RWPE2 (cell line): ENCODE results near the gene MYORG.

Experiments used
- ATAC-seq: fragments of 200-7000 bp; cut with Tn5 transposase; 3 replicates; pipeline ENCODE4 v1.9.1; 2021; ENCODE audit warnings: low read depth
- DNase-seq: peaks from one replicate; pipeline ENCODE4 v3.0.0-alpha.2; 2020; ENCODE audit warnings: low spot score
- H3K27ac ChIP-seq: fragments of 450-650 bp; 2 replicates; pipeline ENCODE4 v1.5.1; 2017; ENCODE audit warnings: mild to moderate bottlenecking; ENCODE audit not compliant: poor library complexity, severe bottlenecking
- H3K27me3 ChIP-seq: fragments of 250-450 bp; sonication (Bioruptor Pico); 2 replicates; pipeline ENCODE4 v1.5.1; 2021; ENCODE audit warnings: mild to moderate bottlenecking, moderate library complexity; ENCODE audit not compliant: insufficient read depth, poor library complexity, severe bottlenecking
- H3K36me3 ChIP-seq: fragments of 250-450 bp; sonication (Bioruptor Pico); 2 replicates; pipeline ENCODE4 v1.5.1; 2020; ENCODE audit warnings: low read depth, mild to moderate bottlenecking, moderate library complexity
- H3K4me1 ChIP-seq: fragments of 250-450 bp; sonication (Bioruptor Pico); 2 replicates; pipeline ENCODE4 v1.5.1; 2021; ENCODE audit warnings: mild to moderate bottlenecking, moderate library complexity; ENCODE audit not compliant: insufficient read depth, poor library complexity, severe bottlenecking
- H3K4me3 ChIP-seq: fragments of 250-450 bp; sonication (Bioruptor Pico); 2 replicates; pipeline ENCODE4 v1.5.1; 2021; ENCODE audit warnings: mild to moderate bottlenecking, moderate library complexity; ENCODE audit not compliant: severe bottlenecking
- H3K9me3 ChIP-seq: fragments of 250-450 bp; sonication (Bioruptor Pico); 2 replicates; pipeline ENCODE4 v1.5.1; 2021; ENCODE audit warnings: mild to moderate bottlenecking, moderate library complexity; ENCODE audit not compliant: severe bottlenecking
- CTCF ChIP-seq: fragments of 450-650 bp; IDR thresholded peaks from one replicate; pipeline ENCODE4 v1.5.1; 2017; ENCODE audit warnings: mild to moderate bottlenecking, moderate library complexity; ENCODE audit not compliant: poor library complexity, severe bottlenecking

Gene MYORG

GRCh38 chr9:34412336-34412735 is 35.6 kb upstream of the MYORG start:
- H3K36me3 ChIP-seq = no peaks in the 10 kb centered on the region
- no peak overlapping the region for H3K27ac ChIP-seq
- DNase-seq (no peak), ATAC-seq (no peak)
- H3K4me3 ChIP-seq = no peak overlapping the region
- H3K4me1 ChIP-seq = no peaks in the 10 kb centered on the region
- TF ChIP-seq CTCF = no peak
- H3K9me3 ChIP-seq = no peaks in the 10 kb centered on the region
- H3K27me3 ChIP-seq = no peaks in the 10 kb centered on the region

DNA sequence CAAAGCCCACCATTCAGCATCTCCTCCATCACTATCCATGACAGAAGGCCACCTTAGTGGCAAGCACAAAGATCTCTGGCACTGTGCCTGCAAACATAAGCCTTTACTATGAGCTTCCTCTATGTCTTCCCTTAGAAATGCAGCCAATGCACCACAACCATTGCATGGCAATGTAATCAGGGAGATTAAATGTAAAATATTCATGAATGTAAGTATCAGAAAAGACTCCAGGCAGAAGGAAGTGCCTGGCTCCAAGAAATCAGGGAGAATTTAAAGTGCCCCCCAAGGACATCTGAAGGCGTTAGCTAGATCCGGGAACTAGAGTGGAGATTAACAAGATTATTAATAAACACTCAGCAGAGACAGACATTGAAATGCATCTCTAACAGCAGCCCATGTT is 32.5 kb upstream of the MYORG start:
- H3K4me3 ChIP-seq = no peak overlapping the region
- no peaks in the 10 kb centered on the region for H3K27me3 ChIP-seq
- TF ChIP-seq CTCF = no peak
- H3K27ac ChIP-seq = no peak overlapping the region
- H3K9me3 ChIP-seq = no peaks in the 10 kb centered on the region
- no peaks in the 10 kb centered on the region; the same call in 1 of the 2 replicates for H3K36me3 ChIP-seq
- ATAC-seq (no peak), DNase-seq (no peak)
- no peaks in the 10 kb centered on the region for H3K4me1 ChIP-seq

DNA sequence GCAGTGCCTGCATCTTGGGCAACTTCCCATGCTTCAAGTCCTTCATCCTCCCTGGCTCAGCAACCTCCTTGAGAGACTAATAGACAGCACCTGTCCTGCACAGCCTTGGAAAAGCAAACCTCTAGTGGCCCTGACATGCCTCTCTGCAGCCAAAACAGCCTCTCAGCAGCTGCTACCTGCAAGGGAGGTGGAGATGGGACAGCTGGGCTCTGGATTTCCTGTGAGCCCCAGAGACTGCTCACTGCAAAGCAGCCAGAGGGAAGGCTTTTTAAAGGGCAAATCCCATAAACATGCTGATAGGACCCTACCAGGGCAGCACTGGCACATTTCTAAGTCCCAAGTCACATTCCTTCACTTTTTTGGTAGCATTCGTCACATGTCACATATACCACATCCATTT is 31.5 kb upstream of the MYORG start:
- no peak overlapping the region for H3K27ac ChIP-seq
- peaks cover 4% of the 10 kb centered on the region for H3K36me3 ChIP-seq
- DNase-seq (no peak), ATAC-seq (no peak)
- no peaks in the 10 kb centered on the region for H3K4me1 ChIP-seq
- no peaks in the 10 kb centered on the region for H3K27me3 ChIP-seq
- TF ChIP-seq CTCF = no peak
- H3K4me3 ChIP-seq = no peak overlapping the region
- H3K9me3 ChIP-seq = no peaks in the 10 kb centered on the region

GRCh38 chr9:34406219-34406618 is 29.5 kb upstream of the MYORG start:
- H3K27me3 ChIP-seq = no peaks in the 10 kb centered on the region
- no peak overlapping the region for H3K4me3 ChIP-seq
- H3K36me3 ChIP-seq = peaks cover 7% of the 10 kb centered on the region
- H3K9me3 ChIP-seq = no peaks in the 10 kb centered on the region
- ATAC-seq (no peak), DNase-seq (no peak)
- H3K27ac ChIP-seq = no peak overlapping the region
- TF ChIP-seq CTCF = no peak
- no peaks in the 10 kb centered on the region for H3K4me1 ChIP-seq

- Histone ChIP-seq H3K27me3 (no peaks in the 10 kb centered on the region), H3K4me3 (no peak overlapping the region), H3K27ac (no peak overlapping the region), H3K9me3 (no peaks in the 10 kb centered on the region), H3K36me3 (peaks cover 7% of the 10 kb centered on the region), H3K4me1 (no peaks in the 10 kb centered on the region)
- ATAC-seq (no peak), DNase-seq (no peak)
- TF ChIP-seq CTCF = no peak
Measured at GRCh38 chr9:34405719-34406118, 29.0 kb upstream of the MYORG start.
